ENCODE data around the gene IQSEC1.

Gene IQSEC1

GRCh38 chr3:12929801-12930200, 143.4 kb downstream of the IQSEC1 start:
- no peak for DNase-seq

GRCh38 chr3:12926660-12927059, 146.6 kb downstream of the IQSEC1 start:
- no peak for DNase-seq

GRCh38 chr3:12925648-12926047, 147.6 kb downstream of the IQSEC1 start:
- no peak for DNase-seq

- DNase-seq, result peak in 1 of 2 donors; percentile 4
Observed at GRCh38 chr3:12924437-12924836, 148.8 kb downstream of the IQSEC1 start.

GRCh38 chr3:12922881-12923431, 150.3 kb downstream of the IQSEC1 start:
- no peak for DNase-seq

- DNase-seq, result no peak
Observed at GRCh38 chr3:12922306-12922705, 150.9 kb downstream of the IQSEC1 start.

- no peak for DNase-seq
Observed at GRCh38 chr3:12921736-12922135, 151.5 kb downstream of the IQSEC1 start.

GRCh38 chr3:12920967-12921366, 152.3 kb downstream of the IQSEC1 start:
- no peak for DNase-seq

- DNase-seq, result no peak
Observed at GRCh38 chr3:12919205-12919604, 154.0 kb downstream of the IQSEC1 start.

GRCh38 chr3:12918231-12918630, 155.0 kb downstream of the IQSEC1 start:
- no peak for DNase-seq

- DNase-seq, result peak; percentile 51 to 64
Observed at GRCh38 chr3:12916159-12916558, 157.1 kb downstream of the IQSEC1 start.

- DNase-seq, result no peak
Observed at GRCh38 chr3:12914088-12914487, 159.1 kb downstream of the IQSEC1 start.

GRCh38 chr3:12911881-12912415, 161.3 kb downstream of the IQSEC1 start:
- no peak for DNase-seq

- DNase-seq, result no peak
Observed at GRCh38 chr3:12910356-12911099, 162.7 kb downstream of the IQSEC1 start.

GRCh38 chr3:12909710-12910109, 163.5 kb downstream of the IQSEC1 start:
- DNase-seq, result no peak

GRCh38 chr3:12908859-12909258, 164.4 kb downstream of the IQSEC1 start:
- DNase-seq, result no peak

- no peak for DNase-seq
Observed at GRCh38 chr3:12908136-12908730, 165.0 kb downstream of the IQSEC1 start.

GRCh38 chr3:12907729-12908128, 165.5 kb downstream of the IQSEC1 start:
- DNase-seq, result no peak

GRCh38 chr3:12907296-12907695, 165.9 kb downstream of the IQSEC1 start:
- no peak for DNase-seq

- no peak for DNase-seq
Observed at GRCh38 chr3:12906916-12907290, 166.3 kb downstream of the IQSEC1 start.

GRCh38 chr3:12906141-12906915, 166.9 kb downstream of the IQSEC1 start:
- DNase-seq, result no peak

GRCh38 chr3:12905316-12906071, 167.7 kb downstream of the IQSEC1 start:
- no peak for DNase-seq

GRCh38 chr3:12904951-12905315, 168.3 kb downstream of the IQSEC1 start:
- no peak for DNase-seq
